SK-N-SH treated with all-trans-retinoic acid at 6 μM for 48 hours (cell line): ENCODE data around the gene SPOCK1.

Source experiments
- ARNTL ChIP-seq: fragments of 450-650 bp; formaldehyde crosslinking; IDR thresholded peaks from 2 replicates; pipeline ENCODE4 v1.5.0; 2020; ENCODE audit warnings: low read depth, mild to moderate bottlenecking, moderate library complexity, borderline replicate concordance
- BACH2 ChIP-seq: fragments of 250-450 bp; sonication (Bioruptor Pico); IDR thresholded peaks from 2 replicates; pipeline ENCODE4 v1.9.0; 2021; ENCODE audit warnings: mild to moderate bottlenecking, borderline replicate concordance
- CSDC2 ChIP-seq: fragments of 250-450 bp; sonication (Bioruptor Pico); IDR thresholded peaks from 2 replicates; pipeline ENCODE4 v1.5.0; 2020; ENCODE audit warnings: mild to moderate bottlenecking, moderate library complexity
- ESRRG ChIP-seq: fragments of 250-450 bp; sonication (Bioruptor Pico); IDR thresholded peaks from 2 replicates; pipeline ENCODE4 v1.6.1; 2021; ENCODE audit warnings: mild to moderate bottlenecking
- OSR1 ChIP-seq: fragments of 250-450 bp; sonication (Bioruptor Pico); IDR thresholded peaks from 2 replicates; pipeline ENCODE4 v1.8.0; 2022; ENCODE audit warnings: moderate library complexity, mild to moderate bottlenecking, inconsistent platforms
- PPARA ChIP-seq: fragments of 250-450 bp; sonication (Bioruptor Pico); IDR thresholded peaks from 2 replicates; pipeline ENCODE4 v1.5.0; 2020; ENCODE audit warnings: mild to moderate bottlenecking, borderline replicate concordance
- TCF4 ChIP-seq: fragments of 250-450 bp; sonication (Bioruptor Pico); IDR thresholded peaks from 2 replicates; pipeline ENCODE4 v1.8.0; 2021; ENCODE audit warnings: mild to moderate bottlenecking, moderate library complexity, borderline replicate concordance
- ZC3H10 ChIP-seq: fragments of 250-450 bp; sonication (Bioruptor Pico); IDR thresholded peaks from 2 replicates; pipeline ENCODE4 v1.5.1; 2021; ENCODE audit warnings: mild to moderate bottlenecking, moderate library complexity
- ZFP3 ChIP-seq: fragments of 250-450 bp; sonication (Bioruptor Pico); IDR thresholded peaks from 2 replicates; pipeline ENCODE4 v1.5.0; 2020; ENCODE audit warnings: mild to moderate bottlenecking, moderate library complexity
- ZNF8 ChIP-seq: fragments of 450-650 bp; formaldehyde crosslinking; IDR thresholded peaks from 2 replicates; pipeline ENCODE4 v1.5.0; 2020; ENCODE audit warnings: mild to moderate bottlenecking, moderate library complexity
- TF ChIP-seq, protein P1 (sequence below): fragments of 250-450 bp; sonication (Bioruptor Pico); IDR thresholded peaks from 2 replicates; pipeline ENCODE4 v1.8.0; 2021; ENCODE audit warnings: low read depth, mild to moderate bottlenecking, moderate library complexity, borderline replicate concordance
- TF ChIP-seq, protein P2 (sequence below): fragments of 250-450 bp; sonication (Bioruptor Pico); IDR thresholded peaks from 2 replicates; pipeline ENCODE4 v1.5.1; 2021; ENCODE audit warnings: mild to moderate bottlenecking, moderate library complexity
- TF ChIP-seq, protein P3 (sequence below): fragments of 250-450 bp; sonication (Bioruptor Pico); IDR thresholded peaks from 2 replicates; pipeline ENCODE4 v1.8.0; 2020; ENCODE audit warnings: mild to moderate bottlenecking, moderate library complexity, borderline replicate concordance
- TF ChIP-seq, protein P4 (sequence below): fragments of 250-450 bp; sonication (Bioruptor Pico); IDR thresholded peaks from 2 replicates; pipeline ENCODE4 v1.5.0; 2020; ENCODE audit warnings: mild to moderate bottlenecking, moderate library complexity

DNA sequence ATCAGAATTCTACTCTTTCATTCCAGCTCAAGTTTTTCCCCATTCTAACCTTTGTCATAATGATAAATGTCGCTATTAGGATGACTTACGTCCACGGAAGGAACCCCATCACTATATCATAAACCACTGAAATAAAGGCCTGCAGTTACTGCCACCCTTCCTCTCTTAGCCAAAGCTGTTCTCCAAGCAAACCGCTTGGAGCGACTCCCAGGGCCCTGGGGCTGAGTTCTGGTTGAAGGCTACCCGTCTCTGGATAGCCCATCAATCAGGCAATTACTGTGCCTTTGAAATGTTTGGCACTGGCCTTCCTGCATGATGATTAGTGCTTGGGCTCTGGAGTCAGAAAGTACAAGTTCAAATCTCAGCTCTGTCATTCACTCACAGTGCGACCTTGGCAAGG is 386.0 kb downstream of the SPOCK1 start:
- TF ChIP-seq BACH2 (CRISPR knock-in tag) (no peak), CSDC2 (no peak), PPARA (CRISPR knock-in tag) (no peak), ZFP3 (CRISPR knock-in tag) (no peak), ZC3H10 (CRISPR knock-in tag) (no peak), OSR1 (no peak), ESRRG (CRISPR knock-in tag) (no peak), TCF4 (CRISPR knock-in tag) (no peak), ZNF8 (no peak), ARNTL (no peak)
- TF ChIP-seq, protein P1, sequence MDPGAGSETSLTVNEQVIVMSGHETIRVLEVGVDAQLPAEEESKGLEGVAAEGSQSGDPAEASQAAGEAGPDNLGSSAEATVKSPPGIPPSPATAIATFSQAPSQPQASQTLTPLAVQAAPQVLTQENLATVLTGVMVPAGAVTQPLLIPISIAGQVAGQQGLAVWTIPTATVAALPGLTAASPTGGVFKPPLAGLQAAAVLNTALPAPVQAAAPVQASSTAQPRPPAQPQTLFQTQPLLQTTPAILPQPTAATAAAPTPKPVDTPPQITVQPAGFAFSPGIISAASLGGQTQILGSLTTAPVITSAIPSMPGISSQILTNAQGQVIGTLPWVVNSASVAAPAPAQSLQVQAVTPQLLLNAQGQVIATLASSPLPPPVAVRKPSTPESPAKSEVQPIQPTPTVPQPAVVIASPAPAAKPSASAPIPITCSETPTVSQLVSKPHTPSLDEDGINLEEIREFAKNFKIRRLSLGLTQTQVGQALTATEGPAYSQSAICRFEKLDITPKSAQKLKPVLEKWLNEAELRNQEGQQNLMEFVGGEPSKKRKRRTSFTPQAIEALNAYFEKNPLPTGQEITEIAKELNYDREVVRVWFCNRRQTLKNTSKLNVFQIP (CRISPR knock-in tag), result no peak
- TF ChIP-seq, protein P2, sequence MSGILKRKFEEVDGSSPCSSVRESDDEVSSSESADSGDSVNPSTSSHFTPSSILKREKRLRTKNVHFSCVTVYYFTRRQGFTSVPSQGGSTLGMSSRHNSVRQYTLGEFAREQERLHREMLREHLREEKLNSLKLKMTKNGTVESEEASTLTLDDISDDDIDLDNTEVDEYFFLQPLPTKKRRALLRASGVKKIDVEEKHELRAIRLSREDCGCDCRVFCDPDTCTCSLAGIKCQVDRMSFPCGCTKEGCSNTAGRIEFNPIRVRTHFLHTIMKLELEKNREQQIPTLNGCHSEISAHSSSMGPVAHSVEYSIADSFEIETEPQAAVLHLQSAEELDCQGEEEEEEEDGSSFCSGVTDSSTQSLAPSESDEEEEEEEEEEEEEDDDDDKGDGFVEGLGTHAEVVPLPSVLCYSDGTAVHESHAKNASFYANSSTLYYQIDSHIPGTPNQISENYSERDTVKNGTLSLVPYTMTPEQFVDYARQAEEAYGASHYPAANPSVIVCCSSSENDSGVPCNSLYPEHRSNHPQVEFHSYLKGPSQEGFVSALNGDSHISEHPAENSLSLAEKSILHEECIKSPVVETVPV, result no peak
- TF ChIP-seq, protein P3, sequence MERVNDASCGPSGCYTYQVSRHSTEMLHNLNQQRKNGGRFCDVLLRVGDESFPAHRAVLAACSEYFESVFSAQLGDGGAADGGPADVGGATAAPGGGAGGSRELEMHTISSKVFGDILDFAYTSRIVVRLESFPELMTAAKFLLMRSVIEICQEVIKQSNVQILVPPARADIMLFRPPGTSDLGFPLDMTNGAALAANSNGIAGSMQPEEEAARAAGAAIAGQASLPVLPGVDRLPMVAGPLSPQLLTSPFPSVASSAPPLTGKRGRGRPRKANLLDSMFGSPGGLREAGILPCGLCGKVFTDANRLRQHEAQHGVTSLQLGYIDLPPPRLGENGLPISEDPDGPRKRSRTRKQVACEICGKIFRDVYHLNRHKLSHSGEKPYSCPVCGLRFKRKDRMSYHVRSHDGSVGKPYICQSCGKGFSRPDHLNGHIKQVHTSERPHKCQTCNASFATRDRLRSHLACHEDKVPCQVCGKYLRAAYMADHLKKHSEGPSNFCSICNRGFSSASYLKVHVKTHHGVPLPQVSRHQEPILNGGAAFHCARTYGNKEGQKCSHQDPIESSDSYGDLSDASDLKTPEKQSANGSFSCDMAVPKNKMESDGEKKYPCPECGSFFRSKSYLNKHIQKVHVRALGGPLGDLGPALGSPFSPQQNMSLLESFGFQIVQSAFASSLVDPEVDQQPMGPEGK (CRISPR knock-in tag), result no peak
- TF ChIP-seq, protein P4, sequence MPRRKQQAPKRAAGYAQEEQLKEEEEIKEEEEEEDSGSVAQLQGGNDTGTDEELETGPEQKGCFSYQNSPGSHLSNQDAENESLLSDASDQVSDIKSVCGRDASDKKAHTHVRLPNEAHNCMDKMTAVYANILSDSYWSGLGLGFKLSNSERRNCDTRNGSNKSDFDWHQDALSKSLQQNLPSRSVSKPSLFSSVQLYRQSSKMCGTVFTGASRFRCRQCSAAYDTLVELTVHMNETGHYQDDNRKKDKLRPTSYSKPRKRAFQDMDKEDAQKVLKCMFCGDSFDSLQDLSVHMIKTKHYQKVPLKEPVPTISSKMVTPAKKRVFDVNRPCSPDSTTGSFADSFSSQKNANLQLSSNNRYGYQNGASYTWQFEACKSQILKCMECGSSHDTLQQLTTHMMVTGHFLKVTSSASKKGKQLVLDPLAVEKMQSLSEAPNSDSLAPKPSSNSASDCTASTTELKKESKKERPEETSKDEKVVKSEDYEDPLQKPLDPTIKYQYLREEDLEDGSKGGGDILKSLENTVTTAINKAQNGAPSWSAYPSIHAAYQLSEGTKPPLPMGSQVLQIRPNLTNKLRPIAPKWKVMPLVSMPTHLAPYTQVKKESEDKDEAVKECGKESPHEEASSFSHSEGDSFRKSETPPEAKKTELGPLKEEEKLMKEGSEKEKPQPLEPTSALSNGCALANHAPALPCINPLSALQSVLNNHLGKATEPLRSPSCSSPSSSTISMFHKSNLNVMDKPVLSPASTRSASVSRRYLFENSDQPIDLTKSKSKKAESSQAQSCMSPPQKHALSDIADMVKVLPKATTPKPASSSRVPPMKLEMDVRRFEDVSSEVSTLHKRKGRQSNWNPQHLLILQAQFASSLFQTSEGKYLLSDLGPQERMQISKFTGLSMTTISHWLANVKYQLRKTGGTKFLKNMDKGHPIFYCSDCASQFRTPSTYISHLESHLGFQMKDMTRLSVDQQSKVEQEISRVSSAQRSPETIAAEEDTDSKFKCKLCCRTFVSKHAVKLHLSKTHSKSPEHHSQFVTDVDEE, result no peak
